ENCODE results near the gene C1orf185.

Gene C1orf185

GRCh38 chr1:51101976-51102375 lies at the start of gene C1orf185:
TSS of gene C1orf185 (plus strand) at chr1:51102228. CDS start at chr1:51102234, 6 bp downstream.
- Mint-ChIP-seq H3K9me3 (no peaks in the 10 kb centered on the region), H3K4me3 (no peak within 1 kb of the TSS), H3K4me1 (ENCODE audit: low read depth) (no peaks in the 10 kb centered on the region), H3K27ac (no peak within 1 kb of the TSS), H3K27me3 (peaks cover 16% of the 10 kb centered on the region), H3K36me3 (ENCODE audit: low read depth) (no peaks in the 10 kb centered on the region)

DNA sequence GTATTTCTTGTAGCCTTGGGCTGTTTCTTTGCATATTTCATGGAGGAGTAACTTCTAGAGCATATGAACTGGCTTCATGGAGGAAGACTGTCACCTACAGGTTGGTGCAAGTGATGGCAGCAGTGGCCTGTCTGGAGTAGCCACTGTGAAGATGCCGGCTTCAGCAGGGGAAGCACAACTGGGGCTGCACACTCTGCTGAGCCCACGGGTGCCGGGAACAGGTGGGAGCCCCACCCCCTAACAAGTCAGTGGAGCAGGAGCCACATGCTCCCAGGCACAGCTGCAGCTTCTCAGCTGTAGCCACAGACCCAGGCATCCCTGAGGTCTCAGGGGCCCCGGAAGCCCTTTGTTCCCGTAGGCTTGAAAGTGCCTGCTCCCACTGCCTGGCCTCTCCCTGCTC lies 43.2 kb upstream of the C1orf185 start:
- H3K4me3 Mint-ChIP-seq = no peak overlapping the region
- peaks cover 22% of the 10 kb centered on the region for H3K27me3 Mint-ChIP-seq
- H3K36me3 Mint-ChIP-seq (ENCODE audit: low read depth) = no peaks in the 10 kb centered on the region
- H3K4me1 Mint-ChIP-seq (ENCODE audit: low read depth) = no peaks in the 10 kb centered on the region
- H3K27ac Mint-ChIP-seq = no peak overlapping the region
- H3K9me3 Mint-ChIP-seq = peaks cover 4% of the 10 kb centered on the region

DNA sequence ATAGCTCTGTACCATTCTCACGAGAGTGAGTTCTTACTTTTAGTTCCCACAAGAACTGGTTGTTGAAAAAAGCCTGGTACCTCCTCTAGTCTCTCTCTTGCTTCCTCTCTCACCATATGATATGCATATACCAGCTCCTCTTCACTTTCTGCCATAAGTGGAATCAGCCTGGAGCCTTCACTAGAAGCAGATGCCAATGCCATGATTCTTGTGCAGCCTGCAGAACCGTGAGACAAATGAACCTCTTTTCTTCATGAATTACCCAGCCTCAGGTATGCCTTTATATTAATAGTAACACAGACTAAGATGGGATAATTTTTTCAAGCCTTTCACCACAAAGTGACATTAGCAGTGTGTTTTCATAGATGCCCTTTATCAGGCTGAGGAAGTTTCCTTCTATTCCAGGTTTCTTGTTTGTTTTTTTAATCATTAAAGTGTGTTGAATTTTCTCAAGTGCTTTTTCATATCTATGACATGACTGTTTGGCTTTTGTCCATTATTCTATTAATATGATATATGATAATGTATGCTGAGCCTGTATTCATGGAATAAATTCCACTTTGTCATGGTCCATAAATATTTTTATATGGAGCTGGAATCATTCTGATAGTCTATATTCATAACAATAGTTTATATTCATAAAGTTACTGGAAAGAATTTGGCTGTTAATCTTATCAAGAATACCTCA lies 40.7 kb upstream of the C1orf185 start:
- H3K36me3 Mint-ChIP-seq (ENCODE audit: low read depth) = no peaks in the 10 kb centered on the region
- no peak overlapping the region for H3K27ac Mint-ChIP-seq
- H3K27me3 Mint-ChIP-seq = peaks cover 20% of the 10 kb centered on the region
- no peak overlapping the region for H3K4me3 Mint-ChIP-seq
- peaks cover 4% of the 10 kb centered on the region for H3K9me3 Mint-ChIP-seq
- no peaks in the 10 kb centered on the region for H3K4me1 Mint-ChIP-seq (ENCODE audit: low read depth)

- no peaks in the 10 kb centered on the region for H3K36me3 Mint-ChIP-seq (ENCODE audit: low read depth)
- H3K27ac Mint-ChIP-seq = no peak overlapping the region
- H3K4me3 Mint-ChIP-seq = no peak overlapping the region
- peaks cover 22% of the 10 kb centered on the region for H3K27me3 Mint-ChIP-seq
- H3K9me3 Mint-ChIP-seq = peaks cover 4% of the 10 kb centered on the region
- no peaks in the 10 kb centered on the region for H3K4me1 Mint-ChIP-seq (ENCODE audit: low read depth)
Measured at GRCh38 chr1:51063121-51063520, 38.9 kb upstream of the C1orf185 start.

- no peak overlapping the region for H3K4me3 Mint-ChIP-seq
- no peaks in the 10 kb centered on the region for H3K4me1 Mint-ChIP-seq (ENCODE audit: low read depth)
- H3K36me3 Mint-ChIP-seq (ENCODE audit: low read depth) = no peaks in the 10 kb centered on the region
- H3K27me3 Mint-ChIP-seq = peaks cover 29% of the 10 kb centered on the region
- no peaks in the 10 kb centered on the region for H3K9me3 Mint-ChIP-seq
- H3K27ac Mint-ChIP-seq = no peak overlapping the region
Measured at GRCh38 chr1:51070011-51070410, 32.0 kb upstream of the C1orf185 start.

- H3K4me3 Mint-ChIP-seq = no peak overlapping the region
- no peaks in the 10 kb centered on the region for H3K4me1 Mint-ChIP-seq (ENCODE audit: low read depth)
- no peaks in the 10 kb centered on the region for H3K9me3 Mint-ChIP-seq
- H3K36me3 Mint-ChIP-seq (ENCODE audit: low read depth) = no peaks in the 10 kb centered on the region
- H3K27me3 Mint-ChIP-seq = peaks cover 29% of the 10 kb centered on the region
- H3K27ac Mint-ChIP-seq = no peak overlapping the region
Measured at GRCh38 chr1:51070640-51071039, 31.4 kb upstream of the C1orf185 start.

- no peak overlapping the region for H3K4me3 Mint-ChIP-seq
- no peaks in the 10 kb centered on the region for H3K4me1 Mint-ChIP-seq (ENCODE audit: low read depth)
- no peak overlapping the region for H3K27ac Mint-ChIP-seq
- H3K27me3 Mint-ChIP-seq = peaks cover 28% of the 10 kb centered on the region
- H3K36me3 Mint-ChIP-seq (ENCODE audit: low read depth) = no peaks in the 10 kb centered on the region
- H3K9me3 Mint-ChIP-seq = no peaks in the 10 kb centered on the region
Measured at GRCh38 chr1:51071291-51072042, 30.6 kb upstream of the C1orf185 start.

DNA sequence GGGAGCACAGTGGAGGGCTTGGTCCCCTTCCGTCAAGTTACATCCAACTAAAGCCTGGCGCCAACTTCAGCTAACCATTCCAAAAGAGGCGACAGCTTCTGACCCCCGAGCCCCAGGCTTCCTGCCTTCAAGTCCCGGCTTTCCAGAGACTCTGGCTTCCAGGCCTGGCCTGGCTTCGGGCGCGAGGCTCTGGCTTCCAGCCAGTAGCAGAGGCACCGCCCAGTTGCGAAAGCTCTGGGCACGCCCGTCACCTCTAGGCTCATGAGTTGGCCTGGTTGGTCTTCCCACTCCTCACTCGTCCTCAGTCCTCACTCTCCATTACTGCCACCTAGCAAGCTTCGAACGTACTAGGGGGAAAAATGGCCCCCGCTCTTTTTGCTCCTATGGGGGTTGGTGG lies 30.0 kb upstream of the C1orf185 start:
- Mint-ChIP-seq H3K4me3 (no peak overlapping the region), H3K36me3 (ENCODE audit: low read depth) (no peaks in the 10 kb centered on the region), H3K27me3 (peaks cover 28% of the 10 kb centered on the region), H3K9me3 (no peaks in the 10 kb centered on the region), H3K27ac (no peak overlapping the region), H3K4me1 (ENCODE audit: low read depth) (no peaks in the 10 kb centered on the region)

DNA sequence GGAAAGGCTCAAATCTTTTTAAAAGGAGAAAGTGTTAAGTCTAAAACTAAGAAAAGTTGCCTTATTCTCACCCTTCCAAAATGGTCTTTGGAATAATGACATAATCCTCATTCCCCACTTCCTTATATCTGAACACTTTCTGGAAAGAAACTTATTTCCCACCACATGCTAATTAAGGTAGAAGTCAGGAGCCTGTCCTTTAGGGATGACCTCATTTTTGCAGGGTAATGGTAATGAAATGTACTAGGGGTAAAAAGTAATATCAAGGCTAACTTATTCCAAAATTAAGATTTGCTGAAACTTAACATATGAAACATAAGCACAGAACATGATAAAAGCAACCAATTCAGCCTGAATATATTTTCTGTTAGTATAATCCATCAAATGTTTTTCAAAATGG lies 29.4 kb upstream of the C1orf185 start:
- no peak overlapping the region for H3K4me3 Mint-ChIP-seq
- peaks cover 23% of the 10 kb centered on the region for H3K27me3 Mint-ChIP-seq
- no peak overlapping the region for H3K27ac Mint-ChIP-seq
- H3K4me1 Mint-ChIP-seq (ENCODE audit: low read depth) = no peaks in the 10 kb centered on the region
- H3K9me3 Mint-ChIP-seq = no peaks in the 10 kb centered on the region
- no peaks in the 10 kb centered on the region for H3K36me3 Mint-ChIP-seq (ENCODE audit: low read depth)

- H3K36me3 Mint-ChIP-seq (ENCODE audit: low read depth) = no peaks in the 10 kb centered on the region
- no peak overlapping the region for H3K27ac Mint-ChIP-seq
- H3K27me3 Mint-ChIP-seq = peaks cover 25% of the 10 kb centered on the region
- H3K4me3 Mint-ChIP-seq = no peak overlapping the region
- H3K4me1 Mint-ChIP-seq (ENCODE audit: low read depth) = no peaks in the 10 kb centered on the region
- H3K9me3 Mint-ChIP-seq = no peaks in the 10 kb centered on the region
Measured at GRCh38 chr1:51073456-51073855, 28.6 kb upstream of the C1orf185 start.

GRCh38 chr1:51086496-51087271 lies 15.3 kb upstream of the C1orf185 start:
- Mint-ChIP-seq H3K27ac (no peak overlapping the region), H3K27me3 (peaks cover 46% of the 10 kb centered on the region), H3K36me3 (ENCODE audit: low read depth) (no peaks in the 10 kb centered on the region), H3K4me1 (ENCODE audit: low read depth) (no peaks in the 10 kb centered on the region), H3K9me3 (no peaks in the 10 kb centered on the region), H3K4me3 (no peak overlapping the region)

DNA sequence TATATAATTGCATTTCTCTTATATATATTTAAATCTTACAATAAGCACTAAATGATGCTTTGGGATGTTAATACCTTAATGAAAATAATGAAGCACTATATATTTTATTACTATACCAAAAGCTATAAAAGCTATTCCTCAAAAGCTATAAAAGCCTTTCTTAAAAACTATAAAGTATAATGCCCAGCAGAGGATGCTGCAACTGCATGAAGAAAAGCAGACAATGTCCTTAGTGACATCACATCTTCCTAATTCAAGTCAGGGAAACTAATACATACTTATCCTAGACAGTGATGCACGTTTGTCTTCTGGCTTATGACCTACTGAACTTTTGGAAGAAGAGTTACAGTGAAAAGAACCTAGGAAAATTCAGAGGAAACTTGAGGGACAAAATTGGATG lies 13.6 kb upstream of the C1orf185 start:
- Mint-ChIP-seq H3K9me3 (no peaks in the 10 kb centered on the region), H3K4me3 (no peak overlapping the region), H3K27ac (no peak overlapping the region), H3K4me1 (ENCODE audit: low read depth) (no peaks in the 10 kb centered on the region), H3K27me3 (peaks cover 46% of the 10 kb centered on the region), H3K36me3 (ENCODE audit: low read depth) (no peaks in the 10 kb centered on the region)

- Mint-ChIP-seq H3K9me3 (peaks cover 9% of the 10 kb centered on the region), H3K4me3 (no peak overlapping the region), H3K4me1 (ENCODE audit: low read depth) (no peaks in the 10 kb centered on the region), H3K27me3 (peaks cover 63% of the 10 kb centered on the region), H3K27ac (no peak overlapping the region), H3K36me3 (ENCODE audit: low read depth) (no peaks in the 10 kb centered on the region)
Measured at GRCh38 chr1:51093581-51093980, 8.4 kb upstream of the C1orf185 start.

DNA sequence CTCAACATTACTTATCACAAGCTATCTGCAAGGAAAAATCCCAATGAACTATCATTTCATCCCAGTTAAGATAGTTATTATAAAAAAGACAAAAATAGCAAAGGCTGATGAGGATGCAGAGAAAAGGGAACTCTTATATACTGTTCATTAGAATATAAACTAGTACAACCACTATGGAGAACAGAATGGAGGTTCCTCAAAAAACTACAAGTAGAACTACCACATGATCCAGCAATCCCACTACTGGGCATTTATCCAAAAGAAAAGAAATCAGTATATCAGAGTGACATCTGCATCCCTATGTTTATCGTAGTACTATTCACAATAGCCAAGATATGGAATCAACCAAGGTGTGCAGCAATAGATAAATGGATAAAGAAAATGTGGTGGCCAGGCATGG lies 4.9 kb upstream of the C1orf185 start:
- peaks cover 51% of the 10 kb centered on the region for H3K27me3 Mint-ChIP-seq
- no peaks in the 10 kb centered on the region for H3K36me3 Mint-ChIP-seq (ENCODE audit: low read depth)
- no peak overlapping the region for H3K4me3 Mint-ChIP-seq
- H3K9me3 Mint-ChIP-seq = peaks cover 9% of the 10 kb centered on the region
- no peak overlapping the region for H3K27ac Mint-ChIP-seq
- H3K4me1 Mint-ChIP-seq (ENCODE audit: low read depth) = no peaks in the 10 kb centered on the region

DNA sequence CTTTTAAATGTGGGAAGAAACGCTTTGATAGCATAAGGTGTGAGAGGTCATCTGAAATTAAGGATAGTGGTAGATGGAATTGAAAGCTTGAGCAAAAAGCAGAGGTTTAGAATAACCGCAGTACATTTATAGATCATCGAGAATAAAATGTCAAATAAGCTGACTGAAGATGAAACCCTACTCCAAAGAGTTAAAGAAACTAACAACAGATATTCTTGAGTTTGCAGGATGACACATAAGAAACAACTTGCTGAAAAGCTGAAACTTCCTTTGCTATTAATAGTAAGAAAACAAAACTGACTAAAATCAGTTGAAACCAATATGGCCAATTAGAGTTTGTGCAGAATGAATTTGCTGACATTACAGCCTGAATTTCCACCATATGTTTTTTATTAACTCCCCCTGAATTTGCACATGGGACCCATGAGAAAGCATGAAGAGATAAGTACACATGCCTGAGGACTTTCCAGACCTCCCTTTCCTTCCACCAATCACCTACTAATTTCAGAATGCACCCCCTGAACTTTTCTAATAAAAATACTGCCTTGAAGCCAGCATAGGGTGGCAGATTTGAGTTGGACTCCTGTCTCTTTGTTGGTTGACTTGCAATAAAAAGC lies 1.7 kb upstream of the C1orf185 start:
- H3K27ac Mint-ChIP-seq = no peak overlapping the region

More for the DNA sequence above, 1.7 kb upstream of the C1orf185 start:
- no peaks in the 10 kb centered on the region for H3K36me3 Mint-ChIP-seq (ENCODE audit: low read depth)
- no peak overlapping the region for H3K4me3 Mint-ChIP-seq
- H3K27me3 Mint-ChIP-seq = peaks cover 30% of the 10 kb centered on the region
- H3K9me3 Mint-ChIP-seq = peaks cover 9% of the 10 kb centered on the region
- no peaks in the 10 kb centered on the region for H3K4me1 Mint-ChIP-seq (ENCODE audit: low read depth)
